ENCODE results near the gene LRRC52.

LRRC52 gene

GRCh38 chr1:165531021-165531420, 12.8 kb upstream of the LRRC52 start:
- H3K9ac ChIP-seq (ENCODE audit: low read length) = no peak overlapping the region
- H3K4me3 ChIP-seq (ENCODE audit: low read depth, low read length, poor library complexity, severe bottlenecking) = no peak overlapping the region

DNA sequence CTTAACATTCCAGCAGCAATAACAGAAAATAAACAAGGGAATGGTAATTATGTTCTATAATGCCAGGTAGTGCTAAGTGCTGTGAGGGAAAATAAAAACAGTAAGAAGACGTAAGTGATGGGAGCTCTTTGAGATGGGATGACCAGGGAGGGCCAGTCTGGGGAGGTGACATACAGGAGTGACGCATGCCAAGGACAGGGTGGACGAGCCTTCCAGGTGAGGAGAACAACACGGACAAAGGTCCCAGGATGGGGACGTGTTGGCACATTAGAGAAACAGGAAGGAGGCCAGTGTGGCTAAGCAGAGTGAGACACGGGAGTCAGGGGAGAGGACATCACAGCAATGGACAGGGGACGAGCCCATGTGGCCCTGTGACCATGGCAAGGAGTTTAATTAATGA, 11.7 kb upstream of the LRRC52 start:
- Histone ChIP-seq H3K4me3 (ENCODE audit: low read depth, low read length, poor library complexity, severe bottlenecking) (no peak overlapping the region), H3K27me3 (ENCODE audit: insufficient read depth, low read length) (no peaks in the 10 kb centered on the region), H3K79me2 (ENCODE audit: insufficient read depth, low read length) (no peaks in the 10 kb centered on the region), H3K36me3 (ENCODE audit: insufficient read depth, low read length) (no peaks in the 10 kb centered on the region), H3K9me3 (ENCODE audit: low read length) (no peaks in the 10 kb centered on the region), H3K4me2 (ENCODE audit: low read length) (no peak overlapping the region), H3K9ac (ENCODE audit: low read length) (no peak overlapping the region), H3F3A (ENCODE audit: insufficient read depth, low read length) (no peaks in the 10 kb centered on the region), H3K9me2 (ENCODE audit: low read depth, low read length) (no peaks in the 10 kb centered on the region), H4K20me1 (ENCODE audit: insufficient read depth, low read length) (no peaks in the 10 kb centered on the region), H3K27ac (ENCODE audit: low read depth, low read length, poor library complexity, severe bottlenecking) (no peak overlapping the region), H3K4me1 (ENCODE audit: insufficient read depth, low read length, severe bottlenecking) (no peaks in the 10 kb centered on the region), H2AFZ (ENCODE audit: low read length) (no peak overlapping the region)
- TF ChIP-seq, protein P1, sequence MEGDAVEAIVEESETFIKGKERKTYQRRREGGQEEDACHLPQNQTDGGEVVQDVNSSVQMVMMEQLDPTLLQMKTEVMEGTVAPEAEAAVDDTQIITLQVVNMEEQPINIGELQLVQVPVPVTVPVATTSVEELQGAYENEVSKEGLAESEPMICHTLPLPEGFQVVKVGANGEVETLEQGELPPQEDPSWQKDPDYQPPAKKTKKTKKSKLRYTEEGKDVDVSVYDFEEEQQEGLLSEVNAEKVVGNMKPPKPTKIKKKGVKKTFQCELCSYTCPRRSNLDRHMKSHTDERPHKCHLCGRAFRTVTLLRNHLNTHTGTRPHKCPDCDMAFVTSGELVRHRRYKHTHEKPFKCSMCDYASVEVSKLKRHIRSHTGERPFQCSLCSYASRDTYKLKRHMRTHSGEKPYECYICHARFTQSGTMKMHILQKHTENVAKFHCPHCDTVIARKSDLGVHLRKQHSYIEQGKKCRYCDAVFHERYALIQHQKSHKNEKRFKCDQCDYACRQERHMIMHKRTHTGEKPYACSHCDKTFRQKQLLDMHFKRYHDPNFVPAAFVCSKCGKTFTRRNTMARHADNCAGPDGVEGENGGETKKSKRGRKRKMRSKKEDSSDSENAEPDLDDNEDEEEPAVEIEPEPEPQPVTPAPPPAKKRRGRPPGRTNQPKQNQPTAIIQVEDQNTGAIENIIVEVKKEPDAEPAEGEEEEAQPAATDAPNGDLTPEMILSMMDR (IDR thresholded peaks at IDR 0.05; ENCODE audit: low read length) = no peak
- no peak for TF ChIP-seq EZH2 (IDR thresholded peaks at IDR 0.05; ENCODE audit: borderline replicate concordance, low read length)

More at GRCh38 chr1:165531021-165531420, 12.8 kb upstream of the LRRC52 start:
- Histone ChIP-seq H3F3A (ENCODE audit: insufficient read depth, low read length) (no peaks in the 10 kb centered on the region), H3K79me2 (ENCODE audit: insufficient read depth, low read length) (no peaks in the 10 kb centered on the region), H2AFZ (ENCODE audit: low read length) (no peak overlapping the region), H3K36me3 (ENCODE audit: insufficient read depth, low read length) (no peaks in the 10 kb centered on the region), H3K27me3 (ENCODE audit: insufficient read depth, low read length) (no peaks in the 10 kb centered on the region), H3K4me2 (ENCODE audit: low read length) (no peak overlapping the region), H3K9me2 (ENCODE audit: low read depth, low read length) (no peaks in the 10 kb centered on the region), H3K4me1 (ENCODE audit: insufficient read depth, low read length, severe bottlenecking) (no peaks in the 10 kb centered on the region), H3K9me3 (ENCODE audit: low read length) (no peaks in the 10 kb centered on the region), H4K20me1 (ENCODE audit: insufficient read depth, low read length) (no peaks in the 10 kb centered on the region), H3K27ac (ENCODE audit: low read depth, low read length, poor library complexity, severe bottlenecking) (no peak overlapping the region)
- TF ChIP-seq EZH2 (IDR thresholded peaks at IDR 0.05; ENCODE audit: borderline replicate concordance, low read length) = no peak
- TF ChIP-seq, protein P1 (IDR thresholded peaks at IDR 0.05; ENCODE audit: low read length) = no peak

GRCh38 chr1:165533254-165533653, 10.5 kb upstream of the LRRC52 start:
- H3K9me2 ChIP-seq (ENCODE audit: low read depth, low read length) = no peaks in the 10 kb centered on the region
- TF ChIP-seq, protein P1 (IDR thresholded peaks at IDR 0.05; ENCODE audit: low read length) = no peak
- no peak for TF ChIP-seq EZH2 (IDR thresholded peaks at IDR 0.05; ENCODE audit: borderline replicate concordance, low read length)
- H3K27ac ChIP-seq (ENCODE audit: low read depth, low read length, poor library complexity, severe bottlenecking) = no peak overlapping the region
- H3K4me2 ChIP-seq (ENCODE audit: low read length) = no peak overlapping the region
- no peaks in the 10 kb centered on the region for H3K79me2 ChIP-seq (ENCODE audit: insufficient read depth, low read length)
- no peaks in the 10 kb centered on the region for H3K27me3 ChIP-seq (ENCODE audit: insufficient read depth, low read length)
- H2AFZ ChIP-seq (ENCODE audit: low read length) = no peak overlapping the region
- no peak overlapping the region for H3K4me3 ChIP-seq (ENCODE audit: low read depth, low read length, poor library complexity, severe bottlenecking)
- H4K20me1 ChIP-seq (ENCODE audit: insufficient read depth, low read length) = no peaks in the 10 kb centered on the region
- H3K9me3 ChIP-seq (ENCODE audit: low read length) = no peaks in the 10 kb centered on the region
- no peaks in the 10 kb centered on the region for H3K4me1 ChIP-seq (ENCODE audit: insufficient read depth, low read length, severe bottlenecking)
- no peak overlapping the region for H3K9ac ChIP-seq (ENCODE audit: low read length)
- no peaks in the 10 kb centered on the region for H3F3A ChIP-seq (ENCODE audit: insufficient read depth, low read length)
- H3K36me3 ChIP-seq (ENCODE audit: insufficient read depth, low read length) = no peaks in the 10 kb centered on the region

Data from OCI-LY1 (cell line).